Measurements from ENCODE around the gene TRIM43B. TPM values are rescaled to one million over a fixed set of nuclear protein-coding genes. Genes with fewer than 3 reads are reported as not detected.

The TRIM43B gene
- total RNA-seq, 1 experiment from 2014 or later, result not detected

DNA sequence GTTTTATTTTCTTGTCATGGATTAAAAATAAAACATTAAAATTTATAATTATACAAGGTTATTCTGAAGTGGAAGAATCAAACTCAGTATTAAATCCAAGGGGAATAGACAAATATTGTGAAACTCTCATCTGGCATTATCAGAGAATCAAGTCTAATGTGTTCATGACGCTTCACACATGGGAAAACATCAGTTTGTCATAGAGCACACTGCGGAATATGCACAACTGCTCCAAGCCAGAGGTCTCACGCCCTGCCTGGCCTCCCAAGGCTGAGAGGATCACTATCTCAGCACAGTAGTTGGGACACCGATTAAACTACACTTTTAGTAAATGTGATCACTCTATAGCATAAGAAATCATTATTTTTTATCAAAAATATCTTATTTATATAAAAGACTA is 20.7 kb upstream of the TRIM43B start:
- Histone ChIP-seq H3K4ac (ENCODE audit: low read depth, low read length) (no peak overlapping the region), H4K5ac (ENCODE audit: insufficient read length, low read depth, low read length) (no peak overlapping the region), H2AK5ac (ENCODE audit: insufficient read length, low read length) (no peak overlapping the region), H2BK12ac (ENCODE audit: insufficient read length, low read depth, low read length) (no peak overlapping the region), H3K27me3 (ENCODE audit: insufficient read depth, low read length) (no peaks in the 10 kb centered on the region), H3K9me3 (ENCODE audit: control insufficient read depth, low read depth, low read length) (no peaks in the 10 kb centered on the region), H2AFZ (ENCODE audit: low read length) (no peak overlapping the region), H3K4me2 (ENCODE audit: insufficient read depth, insufficient read length, low read length) (no peak overlapping the region), H3K27ac (ENCODE audit: insufficient read length, low read depth, low read length) (no peak overlapping the region), H3K79me1 (ENCODE audit: insufficient read depth, low read depth, low read length, poor library complexity, severe bottlenecking) (no peaks in the 10 kb centered on the region), H3K56ac (ENCODE audit: insufficient read length, low read depth, low read length) (no peak overlapping the region), H3K14ac (ENCODE audit: insufficient read depth, low read length) (no peak overlapping the region), H3K18ac (ENCODE audit: insufficient read length, low read depth, low read length) (no peak overlapping the region), H4K91ac (ENCODE audit: insufficient read length, low read depth, low read length) (no peak overlapping the region), H4K20me1 (ENCODE audit: control insufficient read depth, insufficient read depth, insufficient read length) (no peaks in the 10 kb centered on the region), H3K79me2 (ENCODE audit: insufficient read depth, low read length) (no peaks in the 10 kb centered on the region), H3K23me2 (ENCODE audit: insufficient read length, low read depth, low read length, poor library complexity, severe bottlenecking) (no peaks in the 10 kb centered on the region), H4K8ac (replicated peaks; ENCODE audit: insufficient read length, low read depth, low read length) (no peak overlapping the region), H3K4me1 (ENCODE audit: insufficient read depth, low read length) (no peaks in the 10 kb centered on the region), H2BK20ac (ENCODE audit: low read depth, low read length, poor library complexity, severe bottlenecking) (no peak overlapping the region), H3K23ac (ENCODE audit: insufficient read length, low read depth, low read length) (no peak overlapping the region), H2BK5ac (ENCODE audit: insufficient read length, low read length) (no peak overlapping the region), H2BK15ac (ENCODE audit: low read depth, low read length) (no peak overlapping the region), H3T11ph (ENCODE audit: low read length) (no peak overlapping the region), H3K9ac (ENCODE audit: extremely low read depth, insufficient read length, low read length) (no peak overlapping the region), H2BK120ac (ENCODE audit: low read depth, low read length, poor library complexity, severe bottlenecking) (no peak overlapping the region)
- no peak for DNase-seq
- H3K27ac Mint-ChIP-seq, result no peak overlapping the region
- H3K36me3 Mint-ChIP-seq (ENCODE audit: insufficient read depth in 1 of 3, low read depth in 3 of 3), result no peaks in the 10 kb centered on the region
- WGBS (ENCODE audit: extremely low coverage, insufficient read length, low lambda C conversion rate), result no CpG with 5 or more reads among the region's 4 CpGs
- H3K27me3 Mint-ChIP-seq (ENCODE audit: low read depth), result no peaks in the 10 kb centered on the region; the same call in 1 of the 2 replicates
- TF ChIP-seq, protein P1, sequence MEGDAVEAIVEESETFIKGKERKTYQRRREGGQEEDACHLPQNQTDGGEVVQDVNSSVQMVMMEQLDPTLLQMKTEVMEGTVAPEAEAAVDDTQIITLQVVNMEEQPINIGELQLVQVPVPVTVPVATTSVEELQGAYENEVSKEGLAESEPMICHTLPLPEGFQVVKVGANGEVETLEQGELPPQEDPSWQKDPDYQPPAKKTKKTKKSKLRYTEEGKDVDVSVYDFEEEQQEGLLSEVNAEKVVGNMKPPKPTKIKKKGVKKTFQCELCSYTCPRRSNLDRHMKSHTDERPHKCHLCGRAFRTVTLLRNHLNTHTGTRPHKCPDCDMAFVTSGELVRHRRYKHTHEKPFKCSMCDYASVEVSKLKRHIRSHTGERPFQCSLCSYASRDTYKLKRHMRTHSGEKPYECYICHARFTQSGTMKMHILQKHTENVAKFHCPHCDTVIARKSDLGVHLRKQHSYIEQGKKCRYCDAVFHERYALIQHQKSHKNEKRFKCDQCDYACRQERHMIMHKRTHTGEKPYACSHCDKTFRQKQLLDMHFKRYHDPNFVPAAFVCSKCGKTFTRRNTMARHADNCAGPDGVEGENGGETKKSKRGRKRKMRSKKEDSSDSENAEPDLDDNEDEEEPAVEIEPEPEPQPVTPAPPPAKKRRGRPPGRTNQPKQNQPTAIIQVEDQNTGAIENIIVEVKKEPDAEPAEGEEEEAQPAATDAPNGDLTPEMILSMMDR (conservative IDR thresholded peaks at IDR 0.05), result no peak
- H3K4me3 Mint-ChIP-seq, result no peak overlapping the region
- no peaks in the 10 kb centered on the region for H3K4me1 Mint-ChIP-seq
- H3K9me3 Mint-ChIP-seq, result peaks cover 0 to 30% of the 10 kb centered on the region in 2 experiments; a peak in 2 of 5 replicates
